ENCODE measurements around the gene UBAC2.

UBAC2 gene

GRCh38 chr13:99250982-99251825 lies 50.5 kb downstream of the UBAC2 start:
- no peak for DNase-seq

- DNase-seq: no peak
These were observed 51.3 kb downstream of the UBAC2 start for GRCh38 chr13:99251921-99252320.

- no peak for DNase-seq
These were observed 54.2 kb downstream of the UBAC2 start for GRCh38 chr13:99254830-99255229.

- no peak for DNase-seq
These were observed 54.6 kb downstream of the UBAC2 start for GRCh38 chr13:99255271-99255670.

GRCh38 chr13:99256283-99256682 lies 55.6 kb downstream of the UBAC2 start:
- DNase-seq: no peak

- DNase-seq: no peak
These were observed 56.1 kb downstream of the UBAC2 start for GRCh38 chr13:99256709-99257108.

- no peak for DNase-seq
These were observed 56.6 kb downstream of the UBAC2 start for GRCh38 chr13:99257291-99257690.

GRCh38 chr13:99258210-99258860 lies 57.7 kb downstream of the UBAC2 start, which contains the start of gene GPR18:
Gene GPR18, minus strand, starts transcription at chr13:99258379. Its CDS starts 2,507 bp downstream, at chr13:99255872.
- DNase-seq: no peak

- no peak for DNase-seq
These were observed 58.3 kb downstream of the UBAC2 start for GRCh38 chr13:99258946-99259345.

GRCh38 chr13:99260216-99260615 lies 59.6 kb downstream of the UBAC2 start:
- no peak for DNase-seq

GRCh38 chr13:99261059-99261458 lies 60.4 kb downstream of the UBAC2 start:
- no peak for DNase-seq

GRCh38 chr13:99263126-99263785 lies 62.6 kb downstream of the UBAC2 start:
- no peak for DNase-seq

- DNase-seq: no peak
These were observed 63.4 kb downstream of the UBAC2 start for GRCh38 chr13:99264051-99264450.

GRCh38 chr13:99265162-99265800 lies 64.6 kb downstream of the UBAC2 start:
- no peak for DNase-seq

GRCh38 chr13:99265821-99266426 lies 65.3 kb downstream of the UBAC2 start:
- DNase-seq: peak; percentile 36

- DNase-seq: no peak
These were observed 66.2 kb downstream of the UBAC2 start for GRCh38 chr13:99266827-99267226.

GRCh38 chr13:99267927-99268326 lies 67.3 kb downstream of the UBAC2 start:
- DNase-seq: no peak

GRCh38 chr13:99268822-99269221 lies 68.2 kb downstream of the UBAC2 start:
- no peak for DNase-seq

GRCh38 chr13:99269627-99270241 lies 69.1 kb downstream of the UBAC2 start:
- peak; percentile 10 for DNase-seq

- no peak for DNase-seq
These were observed 69.9 kb downstream of the UBAC2 start for GRCh38 chr13:99270518-99270917.

- DNase-seq: no peak
These were observed 70.6 kb downstream of the UBAC2 start for GRCh38 chr13:99271249-99271648.

GRCh38 chr13:99272481-99272880 lies 71.8 kb downstream of the UBAC2 start:
- DNase-seq: no peak

Measured in SHP77 treated with DMSO at 0.1 percent for 48 hours (cell line).